Measurements from ENCODE around the gene UHRF2. TPM values are rescaled to one million over a fixed set of nuclear protein-coding genes. Genes with fewer than 3 reads are reported as not detected.

UHRF2 gene
- total and polyA plus RNA-seq, 2 donors from 2014 or later: 14.2 to 45.1 TPM

- Histone ChIP-seq H3K27ac (ENCODE audit: low read depth in 2 of 2, low read length in 2 of 2) (no peak overlapping the region), H3K36me3 (ENCODE audit: control insufficient read depth in 2 of 3, insufficient read depth in 3 of 3, low read length in 3 of 3) (peaks cover 0 to 4% (median 0%) of the 10 kb centered on the region in 3 donors), H3K9ac (ENCODE audit: low read length in 3 of 3) (no peak overlapping the region), H3K4me1 (ENCODE audit: control insufficient read depth in 2 of 3, insufficient read depth in 2 of 3, low read depth in 1 of 3, low read length in 3 of 3) (no peaks in the 10 kb centered on the region), H3K9me3 (ENCODE audit: control insufficient read depth in 2 of 3, insufficient read depth in 1 of 3, low read length in 3 of 3) (no peaks in the 10 kb centered on the region), H3K27me3 (ENCODE audit: control insufficient read depth, insufficient read depth, low read length) (no peaks in the 10 kb centered on the region), H3K4me3 (ENCODE audit: low read length in 3 of 3) (no peak overlapping the region)
- FAIRE-seq (no peak), DNase-seq (no peak)
- TF ChIP-seq, protein P1, sequence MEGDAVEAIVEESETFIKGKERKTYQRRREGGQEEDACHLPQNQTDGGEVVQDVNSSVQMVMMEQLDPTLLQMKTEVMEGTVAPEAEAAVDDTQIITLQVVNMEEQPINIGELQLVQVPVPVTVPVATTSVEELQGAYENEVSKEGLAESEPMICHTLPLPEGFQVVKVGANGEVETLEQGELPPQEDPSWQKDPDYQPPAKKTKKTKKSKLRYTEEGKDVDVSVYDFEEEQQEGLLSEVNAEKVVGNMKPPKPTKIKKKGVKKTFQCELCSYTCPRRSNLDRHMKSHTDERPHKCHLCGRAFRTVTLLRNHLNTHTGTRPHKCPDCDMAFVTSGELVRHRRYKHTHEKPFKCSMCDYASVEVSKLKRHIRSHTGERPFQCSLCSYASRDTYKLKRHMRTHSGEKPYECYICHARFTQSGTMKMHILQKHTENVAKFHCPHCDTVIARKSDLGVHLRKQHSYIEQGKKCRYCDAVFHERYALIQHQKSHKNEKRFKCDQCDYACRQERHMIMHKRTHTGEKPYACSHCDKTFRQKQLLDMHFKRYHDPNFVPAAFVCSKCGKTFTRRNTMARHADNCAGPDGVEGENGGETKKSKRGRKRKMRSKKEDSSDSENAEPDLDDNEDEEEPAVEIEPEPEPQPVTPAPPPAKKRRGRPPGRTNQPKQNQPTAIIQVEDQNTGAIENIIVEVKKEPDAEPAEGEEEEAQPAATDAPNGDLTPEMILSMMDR (IDR thresholded peaks at IDR 0.05; ENCODE audit: borderline replicate concordance, extremely low read depth, insufficient read depth): no peak
- intact Hi-C loops (cut with DNase I): no loop called here
These were observed 58.3 kb downstream of the UHRF2 start for GRCh38 chr9:6471231-6471850.

GRCh38 chr9:6473151-6473550, 60.2 kb downstream of the UHRF2 start:
- intact Hi-C loops (cut with DNase I): no loop called here
- DNase-seq (no peak), FAIRE-seq (no peak)
- H3K36me3 ChIP-seq (ENCODE audit: control insufficient read depth in 2 of 3, insufficient read depth in 3 of 3, low read length in 3 of 3): peaks cover 0 to 4% (median 0%) of the 10 kb centered on the region in 3 donors
- TF ChIP-seq, protein P1 (IDR thresholded peaks at IDR 0.05; ENCODE audit: borderline replicate concordance, extremely low read depth, insufficient read depth): no peak
- H3K9ac ChIP-seq (ENCODE audit: low read length in 3 of 3): no peak overlapping the region
- no peaks in the 10 kb centered on the region for H3K9me3 ChIP-seq (ENCODE audit: control insufficient read depth in 2 of 3, insufficient read depth in 1 of 3, low read length in 3 of 3)
- H3K4me3 ChIP-seq (ENCODE audit: low read length in 3 of 3): no peak overlapping the region
- no peaks in the 10 kb centered on the region for H3K27me3 ChIP-seq (ENCODE audit: control insufficient read depth, insufficient read depth, low read length)
- H3K27ac ChIP-seq (ENCODE audit: low read depth in 2 of 2, low read length in 2 of 2): no peak overlapping the region
- H3K4me1 ChIP-seq (ENCODE audit: control insufficient read depth in 2 of 3, insufficient read depth in 2 of 3, low read depth in 1 of 3, low read length in 3 of 3): no peaks in the 10 kb centered on the region

- Histone ChIP-seq H3K4me3 (ENCODE audit: low read length in 3 of 3) (no peak overlapping the region), H3K27ac (ENCODE audit: low read depth in 2 of 2, low read length in 2 of 2) (no peak overlapping the region), H3K9me3 (ENCODE audit: control insufficient read depth in 2 of 3, insufficient read depth in 1 of 3, low read length in 3 of 3) (no peaks in the 10 kb centered on the region), H3K9ac (ENCODE audit: low read length in 3 of 3) (no peak overlapping the region), H3K27me3 (ENCODE audit: control insufficient read depth, insufficient read depth, low read length) (no peaks in the 10 kb centered on the region), H3K36me3 (ENCODE audit: control insufficient read depth in 2 of 3, insufficient read depth in 3 of 3, low read length in 3 of 3) (peaks cover 4 to 5% (median 4%) of the 10 kb centered on the region in 3 donors), H3K4me1 (ENCODE audit: control insufficient read depth in 2 of 3, insufficient read depth in 2 of 3, low read depth in 1 of 3, low read length in 3 of 3) (no peaks in the 10 kb centered on the region)
- no peak for DNase-seq
- intact Hi-C loops (cut with DNase I): no loop called here
- no peak for FAIRE-seq
- TF ChIP-seq, protein P1 (IDR thresholded peaks at IDR 0.05; ENCODE audit: borderline replicate concordance, extremely low read depth, insufficient read depth): no peak
These were observed 67.0 kb downstream of the UHRF2 start for GRCh38 chr9:6479959-6480358.

DNA sequence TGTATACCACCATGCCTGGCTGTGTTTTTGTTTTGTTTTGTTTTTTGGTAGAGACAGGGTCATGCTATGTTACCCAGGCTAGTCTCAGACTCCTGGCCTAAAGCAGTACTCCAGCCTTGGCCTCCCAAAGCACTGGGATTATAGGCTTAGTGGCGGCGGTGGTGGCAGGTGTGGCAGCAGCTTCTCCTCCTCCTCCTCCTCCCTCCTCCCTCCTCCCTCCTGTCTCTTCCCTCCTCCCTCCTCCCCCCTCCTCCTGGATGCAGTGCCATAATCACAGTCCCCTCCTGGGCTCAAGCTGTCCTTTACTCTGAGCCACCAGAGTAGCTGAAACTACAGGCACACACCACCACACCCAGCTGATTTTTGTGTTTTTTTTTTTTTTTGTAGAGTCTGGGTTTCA, 71.2 kb downstream of the UHRF2 start:
- FAIRE-seq (no peak), DNase-seq (no peak)
- Histone ChIP-seq H3K36me3 (ENCODE audit: control insufficient read depth in 2 of 3, insufficient read depth in 3 of 3, low read length in 3 of 3) (peaks cover 2 to 14% (median 5%) of the 10 kb centered on the region in 3 donors), H3K9ac (ENCODE audit: low read length in 3 of 3) (no peak overlapping the region), H3K27ac (ENCODE audit: low read depth in 2 of 2, low read length in 2 of 2) (no peak overlapping the region), H3K4me1 (ENCODE audit: control insufficient read depth in 2 of 3, insufficient read depth in 2 of 3, low read depth in 1 of 3, low read length in 3 of 3) (no peaks in the 10 kb centered on the region), H3K4me3 (ENCODE audit: low read length in 3 of 3) (no peak overlapping the region), H3K9me3 (ENCODE audit: control insufficient read depth in 2 of 3, insufficient read depth in 1 of 3, low read length in 3 of 3) (no peaks in the 10 kb centered on the region), H3K27me3 (ENCODE audit: control insufficient read depth, insufficient read depth, low read length) (no peaks in the 10 kb centered on the region)
- TF ChIP-seq, protein P1 (IDR thresholded peaks at IDR 0.05; ENCODE audit: borderline replicate concordance, extremely low read depth, insufficient read depth): no peak
- intact Hi-C loops (cut with DNase I): no loop called here

Measured in kidney (tissue), 14 donors.